K562 (cell line): Measurements from ENCODE around the gene MYO3B. TPM values are rescaled to one million over a fixed set of nuclear protein-coding genes. Genes with fewer than 3 reads are reported as not detected.

Source experiments
- ARID1B ChIP-seq: fragments of 450-650 bp; IDR thresholded peaks from 2 replicates; pipeline ENCODE4 v1.6.1; 2016; ENCODE audit warnings: antibody characterized with exemption, mild to moderate bottlenecking, inconsistent platforms
- CCNT2 ChIP-seq: IDR thresholded peaks from 2 replicates; pipeline ENCODE4 v1.6.1; 2011; ENCODE audit warnings: borderline replicate concordance, low read depth, mild to moderate bottlenecking, moderate library complexity, mixed read lengths, low read length; ENCODE audit not compliant: insufficient read length; ENCODE audit errors: extremely low read depth
- CEBPZ ChIP-seq: fragments of 150-350 bp; IDR thresholded peaks from 2 replicates; pipeline ENCODE4 v1.6.1; 2014; ENCODE audit warnings: low read depth, mild to moderate bottlenecking, low read length, borderline replicate concordance
- CTBP1 ChIP-seq: fragments of 450-650 bp; IDR thresholded peaks from 2 replicates; pipeline ENCODE4 v1.6.1; 2016; ENCODE audit warnings: borderline replicate concordance
- ETS2 ChIP-seq: IDR thresholded peaks from 2 replicates; pipeline ENCODE4 v1.6.1; 2016; ENCODE audit warnings: borderline replicate concordance, missing genetic modification characterization, mild to moderate bottlenecking, moderate library complexity, missing compliant biosample characterization; ENCODE audit not compliant: poor library complexity, severe bottlenecking
- FUS ChIP-seq: fragments of 200-400 bp; formaldehyde crosslinking; optimal IDR thresholded peaks from 2 replicates; pipeline ENCODE3; 2017; ENCODE audit warnings: low read depth, low read length
- HDAC2 ChIP-seq: fragments of 450-650 bp; IDR thresholded peaks from 2 replicates; pipeline ENCODE4 v1.6.1; 2016; ENCODE audit warnings: mild to moderate bottlenecking
- HNRNPH1 ChIP-seq: fragments of 200-400 bp; formaldehyde crosslinking; optimal IDR thresholded peaks from 2 replicates; pipeline ENCODE3; 2017; ENCODE audit warnings: low read depth, mild to moderate bottlenecking, low read length, moderate library complexity
- NCOA2 ChIP-seq, 2 experiments: fragments of 450-650 bp; IDR thresholded peaks; 2 replicates each; pipeline ENCODE4 v1.6.1; 2018; ENCODE audit warnings: mild to moderate bottlenecking in 2 of 2, moderate library complexity in 1 of 2; ENCODE audit not compliant: partially characterized antibody in 2 of 2
- NCOR1 ChIP-seq: fragments of 450-650 bp; IDR thresholded peaks from 2 replicates; pipeline ENCODE4 v1.6.1; 2016; ENCODE audit warnings: mild to moderate bottlenecking, moderate library complexity
- NR0B1 ChIP-seq: fragments of 450-650 bp; IDR thresholded peaks from one replicate; pipeline ENCODE4 v1.6.1; 2018; ENCODE audit warnings: mild to moderate bottlenecking, moderate library complexity; ENCODE audit not compliant: partially characterized antibody
- RBM22 ChIP-seq: fragments of 200-400 bp; formaldehyde crosslinking; IDR thresholded peaks from 2 replicates; pipeline ENCODE4 v1.6.1; 2018; ENCODE audit warnings: low read length, low read depth; ENCODE audit not compliant: poor library complexity, severe bottlenecking
- SRSF1 ChIP-seq: fragments of 200-400 bp; formaldehyde crosslinking; IDR thresholded peaks from 2 replicates; pipeline ENCODE4 v1.6.1; 2017; ENCODE audit warnings: mild to moderate bottlenecking, low read depth, low read length, moderate library complexity
- XRCC4 ChIP-seq: IDR thresholded peaks from one replicate; pipeline ENCODE4 v1.6.1; 2011; ENCODE audit not compliant: insufficient read depth, insufficient read length; ENCODE audit errors: extremely low read depth
- XRCC5 ChIP-seq: fragments of 200-400 bp; formaldehyde crosslinking; IDR thresholded peaks from 2 replicates; pipeline ENCODE4 v1.6.1; 2017; ENCODE audit warnings: low read depth, mild to moderate bottlenecking, low read length
- YY1 ChIP-seq, 3 experiments: IDR thresholded peaks; 2 replicates each; pipeline ENCODE4 v1.6.1; 2011; ENCODE audit warnings: low read length in 2 of 3, mild to moderate bottlenecking in 2 of 3, moderate library complexity in 2 of 3, borderline replicate concordance in 1 of 3, control low read depth in 1 of 3, low read depth in 1 of 3; ENCODE audit not compliant: insufficient read depth in 3 of 3, insufficient replicate concordance in 2 of 3, control insufficient read depth in 1 of 3, insufficient read length in 1 of 3; ENCODE audit errors: extremely low read depth in 1 of 3
- ZBTB5 ChIP-seq: fragments of 450-650 bp; IDR thresholded peaks from 2 replicates; pipeline ENCODE4 v1.6.1; 2017; ENCODE audit warnings: antibody characterized with exemption
- ZFP36 ChIP-seq: fragments of 150-350 bp; IDR thresholded peaks from 2 replicates; pipeline ENCODE4 v1.6.1; 2018; ENCODE audit warnings: low read length, low read depth; ENCODE audit not compliant: partially characterized antibody
- ZNF354B ChIP-seq: fragments of 250-450 bp; sonication (Bioruptor Pico); IDR thresholded peaks from 2 replicates; pipeline ENCODE4 v1.4.0; 2020
- ZNF589 ChIP-seq: fragments of 200-800 bp; sonication (Bioruptor generic); IDR thresholded peaks from 2 replicates; pipeline ENCODE4 v1.6.1; 2016; ENCODE audit warnings: low read depth, missing genetic modification characterization, missing compliant biosample characterization
- polyA plus RNA-seq, 8 experiments: library from polyadenylated mRNA; depleted of rRNA in 4 of 8; stranded (reverse) in 5 of 8; unstranded in 3 of 8; fragments of >200 nt; fragmentation: Nextera tagmentation in 2 of 8; fragmentation: Illumina TruSeq in 1 of 8; extraction: Ambion mirVana in 2 of 8; extraction: Trizol in 1 of 8; gene quantifications; 2 replicates each; pipeline versions ENCODE4 v1.2.1 to v1.2.3, GENCODE V29; 2011 to 2014; ENCODE audit warnings: inconsistent platforms in 1 of 8, missing spikeins in 1 of 8
- total RNA-seq, 7 experiments: library from RNA; depleted of rRNA in 6 of 7; stranded (reverse); fragments of >200 nt in 6 of 7; fragmentation: Illumina TruSeq in 2 of 7; extraction: Trizol in 2 of 7; gene quantifications; 2 replicates each; pipeline versions ENCODE4 v1.2.1 to v1.2.3, GENCODE V29; 2011 to 2021; ENCODE audit warnings: low replicate concordance in 1 of 7

MYO3B gene
- total and polyA plus RNA-seq, 9 of the 15 experiments (the other 6 are each of a cell fraction or from before 2014, with no cell fraction given), result 2.7 to 6.5 (median 3.6) TPM

GRCh38 chr2:170362871-170363631 is 185.1 kb downstream of the MYO3B start (continued):
- TF ChIP-seq ZNF589 (CRISPR knock-in tag) (no peak; the same call in 1 of the 2 replicates), NCOA2 (IDR thresholded peaks at IDR 0.05; ENCODE audit: partially characterized antibody in 2 of 2) (no peak), ETS2 (tag) (no peak), NCOR1 (peak; percentile 57; the same call in 1 of the 2 replicates), HNRNPH1 (no peak), ZBTB5 (no peak), YY1 (IDR thresholded peaks at IDR 0.05; ENCODE audit: borderline replicate concordance in 1 of 3, control insufficient read depth in 1 of 3, extremely low read depth in 1 of 3, insufficient read depth in 3 of 3, insufficient read length in 1 of 3, insufficient replicate concordance in 2 of 3, low read depth in 1 of 3, low read length in 2 of 3) (peak in 1 of 3 experiments; percentile 61), ARID1B (peak; percentile 91), ZNF354B (CRISPR knock-in tag) (no peak), NR0B1 (no peak), FUS (no peak), SRSF1 (no peak), XRCC5 (no peak), CEBPZ (no peak), HDAC2 (0 out of 2 replicates have a peak, but pooled peaks have one; percentile 31), XRCC4 (no peak), CTBP1 (no peak), ZFP36 (no peak), RBM22 (no peak), CCNT2 (no peak)
